ENCODE measurements around the gene PSME3IP1. TPM values are rescaled to one million over a fixed set of nuclear protein-coding genes. Genes with fewer than 3 reads are reported as not detected.

Gene PSME3IP1
- total RNA-seq, 1 donor from 2014 or later = 83.1 TPM

DNA sequence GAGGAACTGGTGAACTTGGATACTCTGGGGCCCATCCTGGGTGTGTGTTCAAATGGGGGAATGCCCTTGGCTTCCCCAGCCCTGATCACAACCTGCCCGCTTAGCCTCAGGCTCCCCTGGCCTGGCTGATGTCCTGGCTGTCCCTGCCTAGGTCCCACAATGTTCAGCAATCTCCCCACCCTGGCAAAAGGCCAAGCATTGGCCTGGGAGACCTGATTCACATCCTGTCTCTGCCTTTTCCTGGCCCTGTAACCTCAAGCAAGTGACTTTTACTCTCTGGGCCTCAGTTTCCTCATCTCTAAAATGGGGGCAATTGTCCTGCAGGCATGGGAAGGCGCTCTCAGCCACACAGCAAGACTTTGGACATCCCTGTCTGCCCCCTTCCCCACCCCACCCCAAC lies 79.1 kb downstream of the PSME3IP1 start:
- no peak for DNase-seq (ENCODE audit: extremely low spot score, unreplicated experiment)
- Mint-ChIP-seq H3K4me1 (ENCODE audit: unreplicated experiment) (peaks cover 9% of the 10 kb centered on the region), H3K27me3 (ENCODE audit: unreplicated experiment) (no peaks in the 10 kb centered on the region), H3K36me3 (ENCODE audit: unreplicated experiment) (no peaks in the 10 kb centered on the region), H3K27ac (ENCODE audit: unreplicated experiment) (no peak overlapping the region), H3K9me3 (ENCODE audit: unreplicated experiment) (no peaks in the 10 kb centered on the region), H3K4me3 (ENCODE audit: unreplicated experiment) (no peak overlapping the region)
- TF ChIP-seq, protein P1, sequence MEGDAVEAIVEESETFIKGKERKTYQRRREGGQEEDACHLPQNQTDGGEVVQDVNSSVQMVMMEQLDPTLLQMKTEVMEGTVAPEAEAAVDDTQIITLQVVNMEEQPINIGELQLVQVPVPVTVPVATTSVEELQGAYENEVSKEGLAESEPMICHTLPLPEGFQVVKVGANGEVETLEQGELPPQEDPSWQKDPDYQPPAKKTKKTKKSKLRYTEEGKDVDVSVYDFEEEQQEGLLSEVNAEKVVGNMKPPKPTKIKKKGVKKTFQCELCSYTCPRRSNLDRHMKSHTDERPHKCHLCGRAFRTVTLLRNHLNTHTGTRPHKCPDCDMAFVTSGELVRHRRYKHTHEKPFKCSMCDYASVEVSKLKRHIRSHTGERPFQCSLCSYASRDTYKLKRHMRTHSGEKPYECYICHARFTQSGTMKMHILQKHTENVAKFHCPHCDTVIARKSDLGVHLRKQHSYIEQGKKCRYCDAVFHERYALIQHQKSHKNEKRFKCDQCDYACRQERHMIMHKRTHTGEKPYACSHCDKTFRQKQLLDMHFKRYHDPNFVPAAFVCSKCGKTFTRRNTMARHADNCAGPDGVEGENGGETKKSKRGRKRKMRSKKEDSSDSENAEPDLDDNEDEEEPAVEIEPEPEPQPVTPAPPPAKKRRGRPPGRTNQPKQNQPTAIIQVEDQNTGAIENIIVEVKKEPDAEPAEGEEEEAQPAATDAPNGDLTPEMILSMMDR (IDR thresholded peaks at IDR 0.05) = no peak

- Mint-ChIP-seq H3K4me1 (ENCODE audit: unreplicated experiment) (peaks cover 9% of the 10 kb centered on the region), H3K27me3 (ENCODE audit: unreplicated experiment) (no peaks in the 10 kb centered on the region), H3K27ac (ENCODE audit: unreplicated experiment) (peak overlapping the region; percentile 2), H3K4me3 (ENCODE audit: unreplicated experiment) (no peak overlapping the region), H3K36me3 (ENCODE audit: unreplicated experiment) (no peaks in the 10 kb centered on the region), H3K9me3 (ENCODE audit: unreplicated experiment) (no peaks in the 10 kb centered on the region)
- DNase-seq (ENCODE audit: extremely low spot score, unreplicated experiment) = no peak
- TF ChIP-seq, protein P1 (IDR thresholded peaks at IDR 0.05) = no peak
These were observed 80.7 kb downstream of the PSME3IP1 start for GRCh38 chr16:57105184-57105583.

DNA sequence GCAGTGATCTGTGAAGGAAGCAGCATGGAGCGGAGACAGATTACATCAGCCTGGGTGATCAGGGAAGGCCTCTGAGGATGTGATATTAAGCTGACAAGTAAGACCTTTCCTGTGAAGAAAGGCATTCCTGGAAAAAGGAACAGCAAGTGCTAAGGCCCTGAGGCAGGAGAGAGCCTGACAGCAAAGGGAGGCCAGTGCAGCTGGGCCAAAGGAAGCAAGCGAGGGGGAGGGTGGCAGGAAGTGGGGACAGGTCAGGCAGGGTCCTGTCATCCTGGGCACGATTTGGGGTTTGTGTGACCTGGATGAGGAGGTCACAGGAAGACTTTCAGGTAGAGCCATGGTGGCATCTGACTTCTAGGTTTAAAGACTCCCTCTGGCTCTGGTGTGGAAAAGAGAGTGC lies 81.1 kb downstream of the PSME3IP1 start:
- H3K4me1 Mint-ChIP-seq (ENCODE audit: unreplicated experiment) = peaks cover 13% of the 10 kb centered on the region
- H3K27ac Mint-ChIP-seq (ENCODE audit: unreplicated experiment) = peak overlapping the region; percentile 2

GRCh38 chr16:57102888-57103851 lies 82.7 kb downstream of the PSME3IP1 start:
- Mint-ChIP-seq H3K9me3 (ENCODE audit: unreplicated experiment) (no peaks in the 10 kb centered on the region), H3K4me3 (ENCODE audit: unreplicated experiment) (no peak overlapping the region), H3K27me3 (ENCODE audit: unreplicated experiment) (no peaks in the 10 kb centered on the region), H3K36me3 (ENCODE audit: unreplicated experiment) (no peaks in the 10 kb centered on the region), H3K27ac (ENCODE audit: unreplicated experiment) (peak overlapping the region; percentile 14), H3K4me1 (ENCODE audit: unreplicated experiment) (peaks cover 14% of the 10 kb centered on the region)
- DNase-seq (ENCODE audit: extremely low spot score, unreplicated experiment) = no peak
- TF ChIP-seq, protein P1 (IDR thresholded peaks at IDR 0.05) = no peak

More for the DNA sequence above, 81.1 kb downstream of the PSME3IP1 start:
- TF ChIP-seq, protein P1 (IDR thresholded peaks at IDR 0.05) = no peak
- no peaks in the 10 kb centered on the region for H3K36me3 Mint-ChIP-seq (ENCODE audit: unreplicated experiment)
- H3K4me3 Mint-ChIP-seq (ENCODE audit: unreplicated experiment) = no peak overlapping the region
- H3K27me3 Mint-ChIP-seq (ENCODE audit: unreplicated experiment) = no peaks in the 10 kb centered on the region
- no peak for DNase-seq (ENCODE audit: extremely low spot score, unreplicated experiment)
- no peaks in the 10 kb centered on the region for H3K9me3 Mint-ChIP-seq (ENCODE audit: unreplicated experiment)

Other genes starting within 250 kb of the PSME3IP1 start
- not detected in 2 replicates for gene CETP, start 224.1 kb downstream of the PSME3IP1 start, total RNA-seq
- gene NLRC5, start 196.5 kb downstream of the PSME3IP1 start, total RNA-seq = 21.1 and 24.7 TPM in 2 replicates
- 33.7 and 33.9 TPM in 2 replicates for gene CPNE2, start 93.5 kb downstream of the PSME3IP1 start, total RNA-seq
- gene RSPRY1, start 290 bp upstream of the PSME3IP1 start, total RNA-seq = 49.3 and 50.8 TPM in 2 replicates
- gene ARL2BP, start 59.2 kb upstream of the PSME3IP1 start, total RNA-seq = 61.8 and 67.4 TPM in 2 replicates
- 0.30 and 1.2 TPM in 2 replicates for gene PLLP, start 98.6 kb upstream of the PSME3IP1 start, total RNA-seq
- not detected in 2 replicates for gene CCL22, start 172.7 kb upstream of the PSME3IP1 start, total RNA-seq
- 2.3 and 2.6 TPM in 2 replicates for gene CX3CL1, start 186.5 kb upstream of the PSME3IP1 start, total RNA-seq
- not detected in 2 replicates for gene CCL17, start 218.7 kb upstream of the PSME3IP1 start, total RNA-seq